PC-3 (cell line): ENCODE results near the gene TP53I13. TPM values are rescaled to one million over a fixed set of nuclear protein-coding genes. Genes with fewer than 3 reads are reported as not detected.

ENCODE experiments used
- ATAC-seq: fragments of 200-7000 bp; cut with Tn5 transposase; 2 replicates; pipeline ENCODE4 v1.9.1; 2020; ENCODE audit warnings: mild to moderate bottlenecking, moderate library complexity
- BruUV-seq: library from RNA; stranded (reverse); fragments of 400-500 nt; replicated peaks from 2 replicates; lab custom pipeline; 2021; lab: Mats Ljungman, UMichigan
- CTCF ChIA-PET: fragments of 300-600 bp; sonication (Branson Sonifier 250); formaldehyde crosslinking; loops from one replicate; lab custom pipeline; 2022; ENCODE audit warnings: antibody characterized with exemption; lab: Charles Lee
- POLR2A ChIA-PET: fragments of 300-600 bp; sonication (Branson Sonifier 250); formaldehyde crosslinking; loops from one replicate; lab custom pipeline; 2022; ENCODE audit warnings: antibody characterized with exemption; ENCODE audit not compliant: unreplicated experiment; lab: Charles Lee
- DNase-seq: peaks from one replicate; pipeline ENCODE4 v3.0.0-alpha.2; 2015
- H2AFZ ChIP-seq: fragments of 300-600 bp; sonication (generic); 2 replicates; pipeline ENCODE4 v1.6.0; 2016; ENCODE audit warnings: antibody characterized with exemption, low read length
- H3F3A ChIP-seq: fragments of 300-600 bp; sonication (generic); one replicate; pipeline ENCODE4 v1.6.0; 2017; ENCODE audit warnings: antibody characterized with exemption, low read length, control low read depth, mild to moderate bottlenecking; ENCODE audit not compliant: unreplicated experiment
- H3K27ac ChIP-seq: fragments of 300-600 bp; sonication (generic); 2 replicates; pipeline ENCODE4 v1.5.1; 2016; ENCODE audit warnings: mild to moderate bottlenecking, low read length
- H3K27me3 ChIP-seq: fragments of 300-600 bp; sonication (generic); 2 replicates; pipeline ENCODE4 v1.6.1; 2016; ENCODE audit warnings: low read length, mixed read lengths
- H3K36me3 ChIP-seq: fragments of 300-600 bp; sonication (generic); 2 replicates; pipeline ENCODE4 v1.6.1; 2016; ENCODE audit warnings: low read depth, mixed run types, low read length, mixed read lengths
- H3K4me1 ChIP-seq: fragments of 300-600 bp; sonication (generic); 2 replicates; pipeline ENCODE4 v1.5.1; 2016; ENCODE audit warnings: low read length; ENCODE audit not compliant: insufficient read depth
- H3K4me2 ChIP-seq: fragments of 300-600 bp; sonication (generic); 2 replicates; pipeline ENCODE4 v1.6.0; 2016; ENCODE audit warnings: low read length
- H3K4me3 ChIP-seq: fragments of 300-600 bp; sonication (generic); 2 replicates; pipeline ENCODE4 v1.5.1; 2016; ENCODE audit warnings: mild to moderate bottlenecking, low read length, mixed read lengths
- H3K79me2 ChIP-seq: fragments of 300-600 bp; sonication (generic); 2 replicates; pipeline ENCODE4 v1.6.1; 2017; ENCODE audit warnings: low read length, mixed read lengths
- H3K9ac ChIP-seq: fragments of 300-600 bp; sonication (generic); 2 replicates; pipeline ENCODE4 v1.6.0; 2016; ENCODE audit warnings: mild to moderate bottlenecking, low read length
- H3K9me2 ChIP-seq: fragments of 300-600 bp; sonication (generic); replicated peaks from 2 replicates; pipeline ENCODE4 v1.6.1; 2016; ENCODE audit warnings: mixed run types, low read length, mixed read lengths
- H3K9me3 ChIP-seq: fragments of 300-600 bp; sonication (generic); 2 replicates; pipeline ENCODE4 v1.6.1; 2016; ENCODE audit warnings: low read length, mixed read lengths
- H4K20me1 ChIP-seq: fragments of 300-600 bp; sonication (generic); 2 replicates; pipeline ENCODE4 v1.6.1; 2016; ENCODE audit warnings: low read length, mixed read lengths
- CTCF ChIP-seq: fragments of 300-600 bp; sonication (generic); conservative IDR thresholded peaks from 2 replicates; pipeline ENCODE4 v1.5.1; 2017; ENCODE audit warnings: antibody characterized with exemption, low read depth, mild to moderate bottlenecking, low read length
- EZH2 ChIP-seq: fragments of 300-600 bp; sonication (generic); IDR thresholded peaks from one replicate; pipeline ENCODE4 v1.6.1; 2017; ENCODE audit warnings: antibody characterized with exemption, mild to moderate bottlenecking, low read length; ENCODE audit not compliant: unreplicated experiment
- EZH2phosphoT487 ChIP-seq: fragments of 300-600 bp; sonication (generic); IDR thresholded peaks from 2 replicates; pipeline ENCODE4 v1.6.1; 2018; ENCODE audit warnings: mild to moderate bottlenecking, antibody characterized with exemption, low read length, borderline replicate concordance
- intact Hi-C: fragments of 100-400 bp; cut with micrococcal nuclease; formaldehyde crosslinking; loops from 2 replicates; pipeline ENCODE4 v1.9.0; 2023
- total RNA-seq: library from RNA; depleted of rRNA; stranded (reverse); fragments of >200 nt; gene quantifications from 2 replicates; pipeline ENCODE4 v1.2.3, GENCODE V29; 2014

TP53I13 gene
- total RNA-seq, 1 experiment from 2014 or later = 45.0 TPM

GRCh38 chr17:29617481-29618271, 49.2 kb downstream of the TP53I13 start:
- H3K4me2 ChIP-seq = peak overlapping the region; percentile 82
- ATAC-seq (peak; percentile 59), DNase-seq (peak; percentile 74)
- TF ChIP-seq EZH2 = no peak
- TF ChIP-seq CTCF = peak; percentile 73
- no peak for TF ChIP-seq EZH2phosphoT487
- intact Hi-C loops = loop anchor here (2.0 kb wide), 1 partner anchor 37 kb away; no protein-coding TSS in a partner anchor
- H3K9me3 ChIP-seq = no peaks in the 10 kb centered on the region
- peaks cover 25% of the 10 kb centered on the region for H3K4me1 ChIP-seq
- no peaks in the 10 kb centered on the region for H3K36me3 ChIP-seq
- no peaks in the 10 kb centered on the region for H3K27me3 ChIP-seq
- no peaks in the 10 kb centered on the region for H3F3A ChIP-seq
- peak overlapping the region; percentile 67 for H3K9ac ChIP-seq
- peak overlapping the region; percentile 93 for H2AFZ ChIP-seq
- POLR2A ChIA-PET = interaction anchor here (0.6 kb wide), 1 partner anchor 47 kb away, joined by 5 read pairs; no protein-coding TSS in a partner anchor
- no peaks in the 10 kb centered on the region for H3K79me2 ChIP-seq
- no peaks in the 10 kb centered on the region for H4K20me1 ChIP-seq
- H3K4me3 ChIP-seq = peak overlapping the region; percentile 66
- BruUV-seq = no TSS peak
- H3K9me2 ChIP-seq = no peaks in the 10 kb centered on the region
- CTCF ChIA-PET = interaction anchor here (0.6 to 2.3 kb wide), 7 partner anchors 22 to 248 kb away, joined by 3 to 26 read pairs (median 4); partner anchors contain the start of gene ANKRD13B
- H3K27ac ChIP-seq = no peak overlapping the region

GRCh38 chr17:29618272-29619065, 50.0 kb downstream of the TP53I13 start:
- no peak overlapping the region for H3K27ac ChIP-seq
- H3K36me3 ChIP-seq = no peaks in the 10 kb centered on the region
- 0 out of 2 replicates have a peak overlapping the region, but pooled peaks have one; percentile 67 for H3K9ac ChIP-seq
- no peaks in the 10 kb centered on the region for H4K20me1 ChIP-seq
- H3K9me3 ChIP-seq = no peaks in the 10 kb centered on the region
- POLR2A ChIA-PET = no interaction called here
- CTCF ChIA-PET = interaction anchor here (0.6 to 2.3 kb wide), 4 partner anchors 21 to 46 kb away, joined by 4 to 26 read pairs (median 8); partner anchors contain the start of gene ANKRD13B
- peak overlapping the region; percentile 82 for H3K4me2 ChIP-seq
- H3F3A ChIP-seq = no peaks in the 10 kb centered on the region
- H3K9me2 ChIP-seq = no peaks in the 10 kb centered on the region
- intact Hi-C loops = loop anchor here (2.0 kb wide), 1 partner anchor 38 kb away; no protein-coding TSS in a partner anchor
- no peaks in the 10 kb centered on the region for H3K79me2 ChIP-seq
- peak overlapping the region; percentile 66 for H3K4me3 ChIP-seq
- ATAC-seq (no peak), DNase-seq (no peak)
- TF ChIP-seq CTCF = peak; percentile 7
- no peak for TF ChIP-seq EZH2
- H2AFZ ChIP-seq = peak overlapping the region; percentile 93
- peaks cover 26% of the 10 kb centered on the region for H3K4me1 ChIP-seq
- no TSS peak for BruUV-seq
- H3K27me3 ChIP-seq = no peaks in the 10 kb centered on the region
